Measurements from ENCODE around the gene GIMAP1.

GIMAP1 gene

DNA sequence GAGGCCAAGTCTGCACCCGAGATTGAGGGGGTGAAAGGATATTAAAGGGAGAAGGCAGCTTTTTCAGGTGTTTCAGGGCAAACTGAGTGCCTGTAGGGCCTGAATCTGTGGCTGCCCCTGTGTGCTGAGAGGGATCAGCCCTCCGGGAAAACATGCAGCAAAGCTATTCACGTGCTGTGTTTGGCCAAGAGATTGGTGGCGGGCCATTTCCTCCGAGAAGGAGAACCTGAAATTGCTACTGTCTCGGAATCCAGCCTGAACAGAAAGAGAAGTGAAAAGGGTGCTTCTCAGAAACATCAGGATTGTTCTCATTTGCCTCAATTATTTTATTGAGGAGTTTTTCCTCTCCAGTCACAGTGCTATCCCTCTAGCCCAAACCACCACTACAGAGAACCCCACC lies 36.8 kb downstream of the GIMAP1 start:
- no peak for DNase-seq

DNA sequence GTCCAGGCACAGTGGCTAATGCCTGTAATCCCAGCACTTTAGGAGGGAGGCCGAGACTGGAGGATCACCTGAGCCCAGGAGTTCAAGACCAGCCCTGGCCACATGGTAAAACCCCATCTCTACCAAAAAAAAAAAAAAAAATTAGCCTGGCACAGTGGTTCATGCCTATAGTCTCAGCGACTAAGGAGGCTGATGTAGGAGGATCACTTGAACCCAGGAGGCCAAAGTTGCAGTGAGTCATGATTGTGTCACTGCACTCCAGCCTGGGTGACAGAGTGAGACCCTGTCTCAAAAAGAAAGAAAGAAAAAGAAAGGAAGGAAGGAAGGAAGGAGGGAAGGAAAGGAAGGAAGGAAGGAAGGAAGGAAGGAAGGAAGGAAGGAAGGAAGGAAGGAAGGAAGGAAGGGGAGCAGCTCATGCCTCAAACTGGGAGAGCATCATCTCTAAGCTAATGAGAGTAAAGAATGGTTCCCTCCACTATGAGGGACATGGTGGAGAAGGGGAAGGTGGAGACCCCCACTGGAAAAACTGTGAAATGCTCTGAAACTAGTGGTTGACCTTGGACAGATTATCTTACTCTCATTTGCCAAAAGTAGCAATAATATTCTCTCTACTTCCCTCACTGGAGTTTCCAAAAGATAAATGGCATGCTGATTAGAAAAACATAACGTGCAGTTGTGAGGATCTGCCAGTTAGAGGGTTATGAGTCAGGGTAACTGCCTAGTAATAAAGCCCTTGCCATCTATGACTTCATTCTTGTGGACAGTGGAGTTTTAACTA lies 37.6 kb downstream of the GIMAP1 start:
- DNase-seq: no peak

DNA sequence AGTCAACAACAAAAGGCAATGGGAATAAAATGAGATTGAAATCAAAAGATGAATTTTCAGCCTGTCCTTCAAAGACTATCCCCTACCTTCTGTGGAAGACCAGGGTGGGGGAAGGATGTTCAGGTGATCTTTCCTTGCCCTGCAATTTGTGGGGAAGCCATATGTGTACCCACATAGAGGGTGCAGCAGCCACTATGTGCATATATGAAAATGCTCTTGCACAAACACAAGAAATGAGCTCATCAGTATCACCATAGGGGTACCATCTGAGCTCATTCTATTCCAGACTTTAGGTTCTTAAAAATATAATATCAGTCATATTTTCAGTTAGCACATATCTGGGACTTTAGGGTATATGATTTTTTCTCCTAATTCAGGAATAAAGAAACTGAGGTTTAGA lies 38.5 kb downstream of the GIMAP1 start:
- no peak for DNase-seq

DNA sequence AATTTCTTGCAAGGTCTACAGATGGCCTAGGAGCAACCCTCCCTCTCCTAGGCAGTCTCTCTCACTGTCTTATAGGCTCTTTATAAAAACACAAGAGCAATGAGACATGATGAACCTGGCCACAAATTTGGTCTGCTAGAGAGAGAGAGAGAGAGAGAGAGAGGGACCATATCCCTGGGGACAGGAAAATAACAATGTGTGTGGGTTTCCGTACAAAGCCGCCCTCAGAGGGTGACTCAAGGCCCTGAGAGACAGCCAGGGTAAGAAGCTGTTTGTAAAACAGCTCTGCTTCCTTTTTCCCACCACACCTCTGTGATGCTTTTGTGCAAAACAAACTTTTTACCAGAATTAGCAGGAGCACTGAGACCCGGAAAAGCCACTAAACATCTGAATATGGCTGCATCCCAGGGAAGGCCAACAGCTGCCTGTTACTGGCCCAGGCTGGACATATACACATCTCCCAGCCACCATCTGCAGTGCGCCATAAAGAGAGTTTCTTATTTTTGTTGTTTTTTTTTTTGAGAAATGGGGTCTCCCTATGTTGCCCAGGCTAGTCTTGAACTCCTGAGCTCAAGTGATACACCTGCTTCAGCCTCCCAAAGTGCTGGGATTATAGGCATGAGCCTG lies 39.2 kb downstream of the GIMAP1 start:
- no peak for DNase-seq

DNA sequence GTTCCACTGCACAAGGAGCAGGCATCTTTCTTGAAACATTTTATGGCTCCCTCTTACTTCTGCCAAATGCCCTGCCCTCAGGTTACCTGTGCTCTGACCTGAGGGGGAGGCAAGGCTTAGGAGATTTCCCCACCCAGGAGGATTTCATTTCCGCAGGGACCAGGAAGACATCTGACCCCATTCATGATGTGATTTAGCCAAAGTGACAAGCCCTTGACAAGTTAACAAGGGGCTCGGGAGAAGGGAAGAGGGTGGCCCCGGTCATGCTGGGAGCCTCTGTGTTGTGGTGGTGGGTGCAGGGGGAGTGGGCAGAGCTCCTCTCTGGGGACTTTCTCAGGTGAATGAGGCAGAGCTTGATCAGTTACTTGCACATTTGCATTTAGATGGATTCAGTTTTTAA lies 39.8 kb downstream of the GIMAP1 start:
- DNase-seq: no peak

DNA sequence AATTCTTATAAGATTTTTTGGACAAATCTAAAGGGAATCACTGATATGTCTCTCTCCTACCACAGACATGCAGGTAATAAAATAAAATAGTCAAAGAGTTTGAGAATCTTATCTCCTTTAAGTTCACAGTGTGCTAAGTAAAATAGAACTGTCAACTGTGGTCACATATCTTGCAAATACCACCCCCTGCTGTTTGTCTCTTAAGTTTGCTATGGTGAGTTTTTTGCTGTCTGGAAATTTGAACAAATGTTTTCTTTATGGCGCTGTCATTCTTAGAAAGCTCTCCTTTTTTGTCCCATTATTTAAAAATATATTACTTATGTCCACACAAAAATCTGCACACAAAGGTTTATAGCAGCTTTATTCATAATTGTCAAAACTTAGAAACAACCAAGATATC lies 40.4 kb downstream of the GIMAP1 start:
- no peak for DNase-seq

DNA sequence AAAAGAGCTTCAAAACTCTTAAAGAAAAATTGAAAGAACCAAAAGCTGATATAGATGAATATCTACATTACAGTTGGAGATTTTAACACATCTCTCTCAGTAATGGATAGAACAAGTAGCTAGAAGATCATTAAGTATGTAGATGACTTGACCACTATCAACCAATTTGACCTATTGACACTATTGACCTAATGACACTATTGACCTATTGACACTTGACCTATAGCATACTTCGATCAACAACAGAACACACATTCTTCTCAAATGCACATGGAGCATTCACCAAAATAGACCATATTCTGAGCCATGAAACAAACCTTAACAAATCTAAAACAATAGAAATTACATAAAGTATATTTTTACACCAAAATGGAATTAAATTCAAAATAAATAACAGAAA lies 43.1 kb downstream of the GIMAP1 start:
- DNase-seq: no peak

DNA sequence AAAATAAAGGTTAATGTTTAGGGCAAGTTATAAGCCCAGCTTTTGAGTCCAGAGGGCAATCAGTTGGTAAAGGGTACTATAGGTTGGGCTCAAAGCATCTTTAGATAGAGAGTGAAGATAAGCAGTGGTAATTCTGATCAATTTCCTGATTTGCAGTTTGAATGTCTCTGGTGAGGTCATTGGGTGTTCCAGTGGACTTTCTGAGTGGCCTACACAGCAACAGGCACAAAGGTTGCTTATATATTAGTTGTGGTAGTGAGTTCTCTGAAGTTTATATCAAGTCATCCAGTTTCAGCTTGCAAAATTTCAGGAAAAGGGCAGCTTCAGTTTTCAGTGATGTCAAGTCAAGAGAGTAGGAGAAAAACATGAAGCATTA lies 49.9 kb downstream of the GIMAP1 start:
- no peak for DNase-seq

DNA sequence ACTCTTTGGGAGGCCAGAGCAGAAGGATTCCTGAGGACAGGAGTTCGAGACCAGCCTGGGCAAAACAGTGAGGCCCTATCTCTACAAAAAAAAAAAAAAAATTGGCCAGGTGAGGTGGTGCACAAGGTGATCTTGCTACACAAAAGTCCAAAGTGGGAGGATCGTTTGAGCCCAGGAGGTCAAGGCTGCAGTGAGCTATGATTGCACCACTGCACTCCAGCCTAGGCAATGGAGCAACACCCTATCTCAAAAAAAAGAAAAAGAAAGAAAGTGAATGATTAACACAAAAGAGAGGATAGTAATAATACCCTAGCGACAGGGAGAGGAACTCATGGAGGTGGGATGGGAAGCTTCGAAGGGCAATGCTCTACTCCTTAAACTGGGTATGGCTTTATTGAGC lies 53.4 kb downstream of the GIMAP1 start:
- DNase-seq: no peak
